SK-N-SH (cell line): ENCODE measurements around the gene PRKCQ.

Source experiments
- CTCF ChIP-seq: fragments of 200-600 bp; sonication (generic); IDR thresholded peaks from 2 replicates; pipeline ENCODE4 v1.6.1; 2017; ENCODE audit warnings: antibody characterized with exemption, mild to moderate bottlenecking, moderate library complexity
- ELF1 ChIP-seq: IDR thresholded peaks from 2 replicates; pipeline ENCODE4 v1.4.0; 2012
- POLR2AphosphoS5 ChIP-seq: IDR thresholded peaks from 2 replicates; pipeline ENCODE4 v1.6.1; 2012; ENCODE audit warnings: low read depth, low read length
- RAD21 ChIP-seq: IDR thresholded peaks from 2 replicates; pipeline ENCODE4 v1.6.1; 2012; ENCODE audit warnings: mild to moderate bottlenecking, low read length
- ZBTB33 ChIP-seq: IDR thresholded peaks from 2 replicates; pipeline ENCODE4 v1.4.0; 2012; ENCODE audit warnings: low read depth, borderline replicate concordance

- TF ChIP-seq CTCF (no peak), POLR2AphosphoS5 (no peak), ZBTB33 (no peak), RAD21 (no peak), ELF1 (no peak)
These were observed 13.2 kb upstream of the PRKCQ start for GRCh38 chr10:6593241-6593671.
